ENCODE data around the gene PRRC2A. TPM values are rescaled to one million over a fixed set of nuclear protein-coding genes. Genes with fewer than 3 reads are reported as not detected.

Gene PRRC2A
- total RNA-seq, 1 donor from 2014 or later = 188 TPM

DNA sequence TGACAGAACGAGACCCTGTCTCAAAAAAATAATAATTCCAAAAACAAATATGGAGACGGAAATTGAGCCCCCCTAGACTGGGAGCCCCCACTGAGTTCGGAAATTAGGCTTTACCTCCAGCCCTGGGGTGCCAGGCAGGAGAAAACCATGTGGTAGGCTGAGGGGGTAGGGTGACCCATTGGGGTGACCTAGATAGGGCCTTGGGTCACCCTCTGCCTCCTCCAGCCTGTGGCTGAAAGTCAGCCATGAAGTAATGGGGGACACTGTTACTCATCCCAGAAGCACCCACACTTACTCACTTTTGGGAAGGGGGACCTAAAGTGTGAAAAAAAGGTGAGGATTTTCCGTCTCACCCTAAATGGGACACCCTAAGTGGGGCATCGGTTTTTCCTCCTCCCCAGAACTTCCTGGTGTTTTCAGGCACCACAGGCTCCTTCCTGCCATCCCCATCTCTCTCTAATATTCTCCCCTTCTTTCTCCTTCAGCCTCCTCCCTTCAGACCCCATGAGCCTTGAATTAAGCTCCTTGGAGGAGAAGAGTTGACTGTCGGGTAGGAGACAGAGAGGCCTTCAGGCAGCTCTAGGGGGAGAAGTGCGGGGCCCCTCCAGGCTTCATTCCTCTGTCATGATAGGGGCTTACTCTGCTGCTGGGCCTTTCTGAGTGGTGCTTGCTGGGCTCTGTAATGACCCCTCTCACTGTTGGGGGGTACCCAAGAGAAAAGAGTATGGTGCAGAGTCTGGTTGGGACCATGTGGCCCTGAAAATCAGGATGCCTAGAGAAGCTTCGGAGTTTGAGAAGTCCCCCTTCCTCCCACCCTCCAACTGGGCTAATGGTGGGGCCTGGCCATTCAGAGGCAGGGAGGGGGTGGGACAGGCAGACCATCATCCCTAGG is 40.7 kb upstream of the PRRC2A start:
- Histone ChIP-seq H3K9me3 (ENCODE audit: insufficient read depth, low read depth, low read length) (no peaks in the 10 kb centered on the region), H3K36me3 (ENCODE audit: insufficient read depth, low read length) (no peaks in the 10 kb centered on the region), H2AFZ (ENCODE audit: low read depth, low read length) (peak overlapping the region; percentile 98), H3K79me2 (ENCODE audit: insufficient read depth, low read length) (no peaks in the 10 kb centered on the region), H3K27ac (ENCODE audit: low read depth, low read length) (no peak overlapping the region), H3K4me1 (ENCODE audit: insufficient read depth, low read length) (peaks cover 11% of the 10 kb centered on the region), H4K20me1 (ENCODE audit: insufficient read depth, low read length) (no peaks in the 10 kb centered on the region), H3K27me3 (ENCODE audit: insufficient read depth, low read length) (no peaks in the 10 kb centered on the region), H3K9ac (ENCODE audit: low read length) (no peak overlapping the region), H3K4me2 (ENCODE audit: low read length) (peak overlapping the region; percentile 95), H3K4me3 (ENCODE audit: insufficient read depth, low read depth, low read length) (no peak overlapping the region)
- H3K36me3 Mint-ChIP-seq (ENCODE audit: low read depth, unreplicated experiment) = no peaks in the 10 kb centered on the region
- FAIRE-seq (no peak), DNase-seq (ENCODE audit: low read depth) (no peak)
- TF ChIP-seq, protein P1, sequence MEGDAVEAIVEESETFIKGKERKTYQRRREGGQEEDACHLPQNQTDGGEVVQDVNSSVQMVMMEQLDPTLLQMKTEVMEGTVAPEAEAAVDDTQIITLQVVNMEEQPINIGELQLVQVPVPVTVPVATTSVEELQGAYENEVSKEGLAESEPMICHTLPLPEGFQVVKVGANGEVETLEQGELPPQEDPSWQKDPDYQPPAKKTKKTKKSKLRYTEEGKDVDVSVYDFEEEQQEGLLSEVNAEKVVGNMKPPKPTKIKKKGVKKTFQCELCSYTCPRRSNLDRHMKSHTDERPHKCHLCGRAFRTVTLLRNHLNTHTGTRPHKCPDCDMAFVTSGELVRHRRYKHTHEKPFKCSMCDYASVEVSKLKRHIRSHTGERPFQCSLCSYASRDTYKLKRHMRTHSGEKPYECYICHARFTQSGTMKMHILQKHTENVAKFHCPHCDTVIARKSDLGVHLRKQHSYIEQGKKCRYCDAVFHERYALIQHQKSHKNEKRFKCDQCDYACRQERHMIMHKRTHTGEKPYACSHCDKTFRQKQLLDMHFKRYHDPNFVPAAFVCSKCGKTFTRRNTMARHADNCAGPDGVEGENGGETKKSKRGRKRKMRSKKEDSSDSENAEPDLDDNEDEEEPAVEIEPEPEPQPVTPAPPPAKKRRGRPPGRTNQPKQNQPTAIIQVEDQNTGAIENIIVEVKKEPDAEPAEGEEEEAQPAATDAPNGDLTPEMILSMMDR (IDR thresholded peaks at IDR 0.05; ENCODE audit: insufficient read depth, low read depth, low read length) = no peak
- TF ChIP-seq EZH2 (IDR thresholded peaks at IDR 0.05; ENCODE audit: insufficient read depth, low read length) = no peak
- no peak overlapping the region for H3K27ac Mint-ChIP-seq (ENCODE audit: unreplicated experiment)
- peaks cover 6% of the 10 kb centered on the region for H3K4me1 Mint-ChIP-seq (ENCODE audit: low read depth, unreplicated experiment)
- H3K27me3 Mint-ChIP-seq (ENCODE audit: low read depth, unreplicated experiment) = peaks cover 15% of the 10 kb centered on the region
- H3K4me3 Mint-ChIP-seq (ENCODE audit: unreplicated experiment) = peak overlapping the region; percentile 58
- no peaks in the 10 kb centered on the region for H3K9me3 Mint-ChIP-seq (ENCODE audit: unreplicated experiment)

DNA sequence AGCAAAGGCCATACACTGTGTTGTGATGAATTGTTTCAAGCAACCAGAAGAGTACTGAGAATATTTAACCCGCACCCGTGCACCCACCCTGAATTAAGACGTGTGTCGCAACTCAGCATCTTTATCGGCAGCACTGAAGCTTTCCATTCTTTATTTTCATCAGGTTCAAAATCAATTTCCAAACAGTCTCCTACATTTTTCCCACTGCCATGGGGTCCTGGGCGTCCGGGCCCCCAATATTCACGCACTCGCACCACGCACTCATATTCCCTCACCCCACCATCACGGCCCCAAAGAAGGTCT is 40.1 kb upstream of the PRRC2A start:
- Histone ChIP-seq H3K79me2 (ENCODE audit: insufficient read depth, low read length) (no peaks in the 10 kb centered on the region), H3K4me3 (ENCODE audit: insufficient read depth, low read depth, low read length) (peak overlapping the region; percentile 77), H3K4me2 (ENCODE audit: low read length) (peak overlapping the region; percentile 95), H3K9me3 (ENCODE audit: insufficient read depth, low read depth, low read length) (no peaks in the 10 kb centered on the region), H2AFZ (ENCODE audit: low read depth, low read length) (peak overlapping the region; percentile 98), H4K20me1 (ENCODE audit: insufficient read depth, low read length) (no peaks in the 10 kb centered on the region), H3K9ac (ENCODE audit: low read length) (peak overlapping the region; percentile 86), H3K36me3 (ENCODE audit: insufficient read depth, low read length) (no peaks in the 10 kb centered on the region), H3K27ac (ENCODE audit: low read depth, low read length) (no peak overlapping the region), H3K4me1 (ENCODE audit: insufficient read depth, low read length) (peaks cover 11% of the 10 kb centered on the region), H3K27me3 (ENCODE audit: insufficient read depth, low read length) (no peaks in the 10 kb centered on the region)
- DNase-seq (ENCODE audit: low read depth) (no peak), FAIRE-seq (no peak)
- no peaks in the 10 kb centered on the region for H3K36me3 Mint-ChIP-seq (ENCODE audit: low read depth, unreplicated experiment)
- H3K4me3 Mint-ChIP-seq (ENCODE audit: unreplicated experiment) = peak overlapping the region; percentile 58
- H3K27me3 Mint-ChIP-seq (ENCODE audit: low read depth, unreplicated experiment) = peaks cover 14% of the 10 kb centered on the region
- TF ChIP-seq EZH2 (IDR thresholded peaks at IDR 0.05; ENCODE audit: insufficient read depth, low read length) = no peak
- TF ChIP-seq, protein P1 (IDR thresholded peaks at IDR 0.05; ENCODE audit: insufficient read depth, low read depth, low read length) = no peak
- H3K4me1 Mint-ChIP-seq (ENCODE audit: low read depth, unreplicated experiment) = peaks cover 6% of the 10 kb centered on the region
- no peak overlapping the region for H3K27ac Mint-ChIP-seq (ENCODE audit: unreplicated experiment)
- no peaks in the 10 kb centered on the region for H3K9me3 Mint-ChIP-seq (ENCODE audit: unreplicated experiment)
